Upper lobe of right lung (tissue), 1 donor: ENCODE data around the gene PLXNA2. TPM values are rescaled to one million over a fixed set of nuclear protein-coding genes. Genes with fewer than 3 reads are reported as not detected.
A peak's percentile ranks its signal among the peaks of the same experiment; 100 is the strongest.

ENCODE experiments used
- ATAC-seq: fragments of 200-7000 bp; cut with Tn5 transposase; one replicate; pipeline ENCODE4 v1.9.1; 2020; ENCODE audit warnings: mild to moderate bottlenecking, moderate library complexity
- DNase-seq: peaks from one replicate; pipeline ENCODE4 v3.0.0-alpha.2; 2020
- H3K27ac ChIP-seq: fragments of 200-600 bp; one replicate; pipeline ENCODE4 v1.8.0; 2022
- H3K27me3 ChIP-seq: fragments of 200-600 bp; one replicate; pipeline ENCODE4 v1.8.0; 2022; ENCODE audit warnings: mild to moderate bottlenecking
- H3K36me3 ChIP-seq: fragments of 200-600 bp; one replicate; pipeline ENCODE4 v1.8.0; 2022
- H3K4me1 ChIP-seq: fragments of 200-600 bp; one replicate; pipeline ENCODE4 v1.8.0; 2022
- H3K4me3 ChIP-seq: fragments of 200-600 bp; one replicate; pipeline ENCODE4 v1.8.0; 2022; ENCODE audit warnings: mild to moderate bottlenecking
- H3K9me3 ChIP-seq: fragments of 200-600 bp; one replicate; pipeline ENCODE4 v1.8.0; 2022
- intact Hi-C: fragments of 100-400 bp; cut with DNase I; formaldehyde crosslinking; loops from one replicate; pipeline ENCODE4 v1.11.0; 2022
- total RNA-seq: library from RNA; stranded (reverse); fragmentation: NEBNext Ultra II Directional; extraction: Animal tissue kit (Norgen Biotek cat#: 25700); gene quantifications from one replicate; pipeline ENCODE4 v1.2.1, GENCODE V29; 2021
- TF ChIP-seq, protein P1 (sequence below): fragments of 200-600 bp; IDR thresholded peaks from one replicate; pipeline ENCODE4 v1.8.0; 2022; ENCODE audit warnings: antibody characterized with exemption
- donor health status: DM: no; HTN: yes; CAD: no; lungs with severe emphysema.

Gene PLXNA2
- total RNA-seq, 1 donor from 2014 or later, result 98.5 TPM

DNA sequence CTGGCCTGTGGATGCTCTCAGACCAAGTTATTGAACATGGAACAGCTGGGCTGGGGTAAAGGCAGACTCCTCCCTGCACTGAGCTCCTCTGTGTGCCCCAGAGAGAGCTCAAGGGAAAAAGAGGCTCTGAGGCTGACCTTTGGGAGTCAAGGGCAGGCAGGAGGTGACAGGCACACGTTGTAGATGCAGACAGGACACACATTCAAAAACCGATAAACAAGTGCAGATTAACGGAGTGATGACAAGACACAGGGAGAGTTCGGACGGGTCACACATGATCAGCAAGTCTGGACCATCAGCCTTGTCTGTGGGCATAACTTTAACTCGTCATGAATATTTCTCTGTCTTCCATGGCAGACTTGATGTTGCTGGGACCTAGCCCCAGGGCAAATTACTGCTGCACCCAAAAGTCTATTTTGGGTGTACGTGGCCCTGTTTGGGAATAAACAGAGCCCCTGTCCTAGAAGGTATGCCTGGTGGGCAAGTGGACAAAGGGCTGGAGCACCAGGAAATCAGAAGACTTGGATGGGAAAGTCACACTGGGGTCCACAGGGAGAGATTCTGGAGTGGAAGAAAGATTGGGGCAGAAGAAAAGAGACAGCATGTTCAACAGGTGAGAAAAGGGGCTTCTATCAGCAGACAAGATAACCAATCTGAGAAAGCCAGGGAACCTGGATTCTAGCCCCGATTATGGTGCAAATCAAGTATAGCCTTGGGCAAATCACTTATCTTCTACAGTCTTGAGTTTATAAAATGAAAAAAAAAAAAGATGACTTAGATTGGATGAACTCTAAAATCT, 74.9 kb downstream of the PLXNA2 start:
- Histone ChIP-seq H3K4me1 (peaks cover 15% of the 10 kb centered on the region), H3K4me3 (no peak overlapping the region), H3K9me3 (no peaks in the 10 kb centered on the region), H3K27ac (no peak overlapping the region), H3K36me3 (peaks cover 4% of the 10 kb centered on the region), H3K27me3 (no peaks in the 10 kb centered on the region)
- intact Hi-C loops, result no loop called here
- TF ChIP-seq, protein P1, sequence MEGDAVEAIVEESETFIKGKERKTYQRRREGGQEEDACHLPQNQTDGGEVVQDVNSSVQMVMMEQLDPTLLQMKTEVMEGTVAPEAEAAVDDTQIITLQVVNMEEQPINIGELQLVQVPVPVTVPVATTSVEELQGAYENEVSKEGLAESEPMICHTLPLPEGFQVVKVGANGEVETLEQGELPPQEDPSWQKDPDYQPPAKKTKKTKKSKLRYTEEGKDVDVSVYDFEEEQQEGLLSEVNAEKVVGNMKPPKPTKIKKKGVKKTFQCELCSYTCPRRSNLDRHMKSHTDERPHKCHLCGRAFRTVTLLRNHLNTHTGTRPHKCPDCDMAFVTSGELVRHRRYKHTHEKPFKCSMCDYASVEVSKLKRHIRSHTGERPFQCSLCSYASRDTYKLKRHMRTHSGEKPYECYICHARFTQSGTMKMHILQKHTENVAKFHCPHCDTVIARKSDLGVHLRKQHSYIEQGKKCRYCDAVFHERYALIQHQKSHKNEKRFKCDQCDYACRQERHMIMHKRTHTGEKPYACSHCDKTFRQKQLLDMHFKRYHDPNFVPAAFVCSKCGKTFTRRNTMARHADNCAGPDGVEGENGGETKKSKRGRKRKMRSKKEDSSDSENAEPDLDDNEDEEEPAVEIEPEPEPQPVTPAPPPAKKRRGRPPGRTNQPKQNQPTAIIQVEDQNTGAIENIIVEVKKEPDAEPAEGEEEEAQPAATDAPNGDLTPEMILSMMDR, result no peak
- no peak for ATAC-seq
- no peak for DNase-seq

DNA sequence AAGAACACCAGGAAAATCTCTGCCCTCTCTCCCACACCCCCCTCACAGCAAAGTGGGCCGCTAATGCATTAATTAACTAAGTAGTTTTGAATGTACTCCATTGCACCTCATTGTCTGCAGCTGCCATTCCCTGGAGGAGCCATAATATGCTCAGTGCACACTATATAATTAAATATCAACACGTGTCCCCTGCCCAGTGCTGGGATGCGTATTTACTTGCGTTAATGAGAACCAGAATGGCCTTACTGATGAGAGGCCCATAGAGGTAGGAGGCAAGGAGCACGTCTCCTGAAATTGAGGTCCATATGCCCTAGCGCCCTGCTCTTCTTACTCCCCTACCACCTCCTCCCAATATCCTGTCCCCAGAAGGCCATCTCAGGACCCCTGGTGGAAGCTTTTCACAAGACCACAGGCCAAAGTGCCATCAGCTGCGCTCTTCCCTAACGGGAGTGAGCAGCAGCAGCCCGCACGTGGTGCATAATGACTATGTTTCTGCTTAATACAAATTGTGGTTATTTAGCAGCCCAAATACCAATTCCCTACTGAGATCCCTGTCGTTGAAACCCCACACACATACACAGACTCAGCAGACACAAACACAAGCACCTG, 76.8 kb downstream of the PLXNA2 start:
- ATAC-seq, result no peak
- H3K27ac ChIP-seq, result no peak overlapping the region
- H3K9me3 ChIP-seq, result no peaks in the 10 kb centered on the region
- DNase-seq, result no peak
- peaks cover 20% of the 10 kb centered on the region for H3K4me1 ChIP-seq
- intact Hi-C loops, result no loop called here
- no peaks in the 10 kb centered on the region for H3K36me3 ChIP-seq
- no peaks in the 10 kb centered on the region for H3K27me3 ChIP-seq
- H3K4me3 ChIP-seq, result no peak overlapping the region
- TF ChIP-seq, protein P1, result no peak

DNA sequence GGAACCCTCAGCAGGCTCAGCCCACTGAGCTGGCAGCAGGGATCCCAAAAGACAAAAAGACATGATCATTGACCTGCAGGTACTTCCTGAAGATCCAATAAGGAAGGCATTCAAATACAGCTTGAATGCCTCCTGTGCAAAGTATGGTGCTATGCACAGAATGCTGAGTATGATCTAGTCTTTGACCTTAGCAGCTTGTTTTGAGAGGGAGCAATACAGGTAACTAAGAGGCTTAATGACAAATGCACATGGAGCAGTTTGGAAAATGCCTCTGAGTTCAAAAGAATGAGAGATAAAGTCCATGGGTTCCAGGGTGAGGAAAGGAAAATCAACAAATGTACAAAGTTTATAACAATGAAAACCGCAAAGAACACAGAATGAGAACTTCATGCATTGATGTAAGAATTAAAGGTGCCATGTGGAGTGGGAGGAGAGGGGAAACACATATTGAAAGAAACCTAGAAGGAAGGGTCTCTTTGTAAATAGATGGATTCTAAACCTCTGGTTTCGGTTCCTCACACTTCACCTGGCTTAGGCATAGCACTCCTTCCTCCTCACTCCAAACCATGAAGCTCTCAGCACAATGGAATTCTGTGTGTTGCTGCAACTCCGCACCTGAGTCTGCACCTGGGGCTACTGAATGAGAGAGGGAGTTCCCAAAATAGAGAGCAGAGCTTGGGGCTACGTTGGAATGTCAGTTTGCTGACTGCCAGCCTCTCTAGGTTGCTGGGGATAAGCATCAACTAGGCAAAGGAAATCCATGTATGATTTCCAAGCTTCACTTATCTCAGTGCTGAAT, 77.6 kb downstream of the PLXNA2 start:
- Histone ChIP-seq H3K9me3 (no peaks in the 10 kb centered on the region), H3K4me3 (no peak overlapping the region), H3K27ac (peak overlapping the region; percentile 31), H3K36me3 (no peaks in the 10 kb centered on the region), H3K27me3 (no peaks in the 10 kb centered on the region), H3K4me1 (peaks cover 25% of the 10 kb centered on the region)
- TF ChIP-seq, protein P1, result no peak
- DNase-seq (no peak), ATAC-seq (peak; percentile 82)
- intact Hi-C loops, result no loop called here

DNA sequence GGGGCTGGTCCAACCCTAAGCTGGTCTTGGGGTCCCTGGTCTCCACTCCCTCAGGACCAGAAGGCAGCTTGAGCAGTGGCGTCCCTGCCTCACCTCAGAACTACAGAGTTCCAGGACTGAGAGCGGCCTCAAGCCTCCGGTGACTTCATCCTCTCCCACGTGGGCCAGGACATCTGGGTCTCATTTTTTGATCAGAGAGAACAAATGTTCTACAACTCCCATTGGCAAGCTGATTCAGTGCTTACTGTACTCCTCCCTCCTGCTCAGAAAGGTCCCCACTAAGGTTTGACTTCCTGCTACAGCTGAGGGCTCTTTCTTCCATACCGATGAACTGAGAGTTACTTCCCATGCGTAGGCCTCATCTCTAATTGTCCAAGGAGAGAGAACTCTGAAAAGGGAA, 78.5 kb downstream of the PLXNA2 start:
- no peak for ATAC-seq
- DNase-seq, result no peak
- intact Hi-C loops, result no loop called here
- TF ChIP-seq, protein P1, result no peak
- no peaks in the 10 kb centered on the region for H3K36me3 ChIP-seq
- H3K9me3 ChIP-seq, result no peaks in the 10 kb centered on the region
- no peak overlapping the region for H3K4me3 ChIP-seq
- H3K4me1 ChIP-seq, result peaks cover 34% of the 10 kb centered on the region
- H3K27ac ChIP-seq, result peak overlapping the region; percentile 31
- no peaks in the 10 kb centered on the region for H3K27me3 ChIP-seq

DNA sequence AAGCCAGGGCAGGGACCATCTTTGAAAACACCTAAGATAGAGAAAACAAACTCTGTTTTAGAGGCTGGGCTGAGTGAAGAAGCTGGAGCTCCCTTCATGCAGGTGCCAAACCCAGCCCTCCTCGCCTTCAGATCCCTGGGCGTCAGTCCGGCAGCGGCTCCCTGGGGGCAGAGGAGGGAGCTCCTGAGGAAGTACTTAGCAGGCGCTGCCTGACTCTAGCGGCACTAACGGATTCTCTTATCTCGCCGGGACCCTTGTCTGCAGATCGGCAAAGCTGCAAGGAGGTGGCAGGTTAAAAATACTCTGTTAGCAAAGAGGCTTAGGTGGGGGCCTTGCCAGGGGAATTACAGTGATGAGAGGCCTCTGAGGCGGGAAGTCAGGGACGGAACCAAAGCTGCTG, 79.6 kb downstream of the PLXNA2 start:
- H3K36me3 ChIP-seq, result no peaks in the 10 kb centered on the region
- DNase-seq, result no peak
- no peak for ATAC-seq
- no peak overlapping the region for H3K4me3 ChIP-seq
- TF ChIP-seq, protein P1, result no peak
- intact Hi-C loops, result no loop called here
- no peaks in the 10 kb centered on the region for H3K9me3 ChIP-seq
- no peaks in the 10 kb centered on the region for H3K27me3 ChIP-seq
- H3K27ac ChIP-seq, result no peak overlapping the region
- H3K4me1 ChIP-seq, result peaks cover 44% of the 10 kb centered on the region
